ENCODE results near the gene DNAJB9.

Gene DNAJB9

GRCh38 chr7:108603656-108604306, 34.1 kb downstream of the DNAJB9 start:
- no peak for TF ChIP-seq CTCF (IDR thresholded peaks at IDR 0.05; ENCODE audit: low read depth, low read length)
- no peak for DNase-seq (ENCODE audit: low read depth in 2 of 2)
- no peak overlapping the region for H3K4me3 ChIP-seq (replicated peaks in 1 of 2; ENCODE audit: low read depth in 2 of 2, low read length in 2 of 2)

- TF ChIP-seq CTCF (IDR thresholded peaks at IDR 0.05; ENCODE audit: low read depth, low read length) = no peak
- DNase-seq (ENCODE audit: low read depth in 2 of 2) = no peak
- no peak overlapping the region for H3K4me3 ChIP-seq (replicated peaks in 1 of 2; ENCODE audit: low read depth in 2 of 2, low read length in 2 of 2)
Measured at GRCh38 chr7:108604307-108605077, 34.8 kb downstream of the DNAJB9 start.

- no peak for DNase-seq (ENCODE audit: low read depth in 2 of 2)
- no peak overlapping the region for H3K4me3 ChIP-seq (replicated peaks in 1 of 2; ENCODE audit: low read depth in 2 of 2, low read length in 2 of 2)
- TF ChIP-seq CTCF (IDR thresholded peaks at IDR 0.05; ENCODE audit: low read depth, low read length) = no peak
Measured at GRCh38 chr7:108605559-108606201, 36.0 kb downstream of the DNAJB9 start.

GRCh38 chr7:108609643-108610042, 40.0 kb downstream of the DNAJB9 start:
- DNase-seq (ENCODE audit: low read depth in 2 of 2) = no peak
- no peak overlapping the region for H3K4me3 ChIP-seq (replicated peaks in 1 of 2; ENCODE audit: low read depth in 2 of 2, low read length in 2 of 2)
- TF ChIP-seq CTCF (IDR thresholded peaks at IDR 0.05; ENCODE audit: low read depth, low read length) = no peak

- no peak for DNase-seq (ENCODE audit: low read depth in 2 of 2)
- no peak for TF ChIP-seq CTCF (IDR thresholded peaks at IDR 0.05; ENCODE audit: low read depth, low read length)
- H3K4me3 ChIP-seq (replicated peaks in 1 of 2; ENCODE audit: low read depth in 2 of 2, low read length in 2 of 2) = no peak overlapping the region
Measured at GRCh38 chr7:108611268-108611667, 41.6 kb downstream of the DNAJB9 start.

- peak; percentile 53 for TF ChIP-seq CTCF (IDR thresholded peaks at IDR 0.05; ENCODE audit: low read depth, low read length)
- no peak overlapping the region for H3K4me3 ChIP-seq (replicated peaks in 1 of 2; ENCODE audit: low read depth in 2 of 2, low read length in 2 of 2)
- DNase-seq (ENCODE audit: low read depth in 2 of 2) = peak; percentile 59 to 65
Measured at GRCh38 chr7:108613147-108613948, 43.7 kb downstream of the DNAJB9 start.
